ENCODE measurements around the gene KLHL20.
"Not testable (repeated sequence)": the region's sequence is repeated elsewhere in the genome, so short reads cannot be mapped to it uniquely, and the experiment has no call there.

Gene KLHL20, protein sequence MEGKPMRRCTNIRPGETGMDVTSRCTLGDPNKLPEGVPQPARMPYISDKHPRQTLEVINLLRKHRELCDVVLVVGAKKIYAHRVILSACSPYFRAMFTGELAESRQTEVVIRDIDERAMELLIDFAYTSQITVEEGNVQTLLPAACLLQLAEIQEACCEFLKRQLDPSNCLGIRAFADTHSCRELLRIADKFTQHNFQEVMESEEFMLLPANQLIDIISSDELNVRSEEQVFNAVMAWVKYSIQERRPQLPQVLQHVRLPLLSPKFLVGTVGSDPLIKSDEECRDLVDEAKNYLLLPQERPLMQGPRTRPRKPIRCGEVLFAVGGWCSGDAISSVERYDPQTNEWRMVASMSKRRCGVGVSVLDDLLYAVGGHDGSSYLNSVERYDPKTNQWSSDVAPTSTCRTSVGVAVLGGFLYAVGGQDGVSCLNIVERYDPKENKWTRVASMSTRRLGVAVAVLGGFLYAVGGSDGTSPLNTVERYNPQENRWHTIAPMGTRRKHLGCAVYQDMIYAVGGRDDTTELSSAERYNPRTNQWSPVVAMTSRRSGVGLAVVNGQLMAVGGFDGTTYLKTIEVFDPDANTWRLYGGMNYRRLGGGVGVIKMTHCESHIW

GRCh38 chr1:173714759-173715537, at the start of gene KLHL20:
Gene KLHL20, plus strand, starts transcription at chr1:173714981. Its CDS starts 1,063 bp downstream, at chr1:173716044.
- peak; percentile 61 to 74 (median 68) for DNase-seq (ENCODE audit: low read depth in 4 of 4, low spot score in 1 of 4)

DNA sequence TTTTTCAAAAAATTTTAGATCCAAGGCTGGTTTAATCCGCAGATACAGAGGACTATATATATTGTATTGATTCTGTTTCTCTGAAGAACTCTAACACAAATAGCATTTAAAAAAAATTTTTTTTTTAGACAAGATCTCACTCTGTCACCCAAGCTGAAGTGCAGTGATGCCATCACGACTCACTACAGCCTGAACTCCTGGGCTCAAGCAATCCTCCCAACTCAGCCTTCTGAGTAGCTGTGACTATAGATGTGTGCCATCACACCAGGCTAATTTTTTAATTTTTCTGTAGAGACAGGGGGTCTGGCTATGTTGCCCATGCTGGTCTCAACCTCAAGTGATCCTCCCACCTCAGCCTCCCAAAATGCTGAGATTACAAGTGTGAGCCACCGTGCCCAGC, 48.1 kb upstream of the KLHL20 start:
- DNase-seq (ENCODE audit: low read depth in 4 of 4, low spot score in 1 of 4): no peak

DNA sequence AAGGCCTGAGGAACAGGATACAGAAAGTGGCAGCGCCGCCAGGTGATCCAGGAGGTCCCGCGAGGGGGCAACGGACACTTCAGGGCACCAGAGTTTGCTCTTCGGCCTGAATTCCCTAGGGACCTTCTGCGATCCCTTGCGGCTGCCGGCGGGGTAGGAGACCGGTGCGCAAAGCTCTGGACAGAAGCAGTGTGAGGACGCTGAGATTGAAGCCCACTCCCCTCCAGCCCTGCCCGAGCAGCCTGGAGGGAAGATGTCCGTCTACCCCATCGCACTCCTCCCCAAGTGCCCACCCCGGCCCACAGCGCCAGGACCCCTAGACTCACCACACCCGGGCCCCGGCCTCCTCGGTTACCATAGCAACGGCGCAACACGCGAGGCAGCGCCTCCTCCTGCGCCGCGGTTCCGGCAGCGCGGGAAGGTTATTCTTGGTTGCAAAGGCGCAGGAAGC, 45.3 kb upstream of the KLHL20 start, which contains the start of gene ANKRD45:
TSS of gene ANKRD45 (minus strand) at position 361 of the 451 bp plus-strand sequence. CDS start 10,433 bp downstream, outside the sequence.
- peak in 1 of 4 experiments; percentile 12 for DNase-seq (ENCODE audit: low read depth in 4 of 4, low spot score in 1 of 4)

- not testable (repeated sequence) for DNase-seq (ENCODE audit: low read depth in 4 of 4, low spot score in 1 of 4)
Observed at GRCh38 chr1:173674496-173674895, 40.3 kb upstream of the KLHL20 start.

- not testable (repeated sequence) for DNase-seq (ENCODE audit: low read depth in 4 of 4, low spot score in 1 of 4)
Observed at GRCh38 chr1:173680152-173680551, 34.6 kb upstream of the KLHL20 start.

GRCh38 chr1:173682184-173682583, 32.6 kb upstream of the KLHL20 start:
- DNase-seq (ENCODE audit: low read depth in 4 of 4, low spot score in 1 of 4): no peak

GRCh38 chr1:173683838-173684237, 30.9 kb upstream of the KLHL20 start:
- DNase-seq (ENCODE audit: low read depth in 4 of 4, low spot score in 1 of 4): not testable (repeated sequence)

DNA sequence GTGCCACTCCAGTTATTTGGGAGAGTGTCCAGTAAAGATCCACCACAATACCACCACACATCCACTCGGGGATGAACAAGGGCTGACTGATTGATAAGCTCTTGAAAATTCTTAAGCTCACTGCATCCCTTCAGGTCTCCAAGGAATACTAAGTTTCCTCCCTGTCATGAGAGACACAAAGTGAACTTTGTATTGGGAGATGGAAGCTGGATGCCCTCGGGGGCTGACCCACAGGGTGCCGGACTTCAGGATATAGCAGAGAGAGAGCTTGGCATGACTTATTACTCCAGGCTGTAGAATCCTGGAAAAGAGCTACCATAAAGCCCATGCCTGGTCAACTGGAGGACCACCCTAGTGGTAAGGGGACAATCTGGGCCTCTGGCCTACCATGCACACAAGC, 29.7 kb upstream of the KLHL20 start:
- not testable (repeated sequence) for DNase-seq (ENCODE audit: low read depth in 4 of 4, low spot score in 1 of 4)

- no peak for DNase-seq (ENCODE audit: low read depth in 4 of 4, low spot score in 1 of 4)
Observed at GRCh38 chr1:173688300-173688699, 26.5 kb upstream of the KLHL20 start.

DNA sequence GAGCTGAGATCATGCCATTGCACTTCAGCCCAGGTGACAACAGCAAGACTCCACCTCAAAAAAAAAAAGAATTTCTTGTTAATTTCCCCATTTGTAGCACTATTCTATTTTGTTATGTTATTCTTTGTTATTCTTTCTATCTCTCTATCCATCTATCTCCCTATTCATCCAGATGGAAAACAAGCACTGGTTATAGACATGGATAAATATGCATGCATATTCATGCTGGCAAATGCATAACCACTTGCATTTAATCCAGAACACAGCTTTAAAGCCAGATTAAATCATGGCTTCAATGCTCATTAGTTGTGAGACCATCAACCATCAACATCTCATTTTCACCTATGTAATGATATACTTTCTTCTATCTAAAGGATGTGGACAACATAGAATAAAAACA, 21.5 kb upstream of the KLHL20 start:
- no peak for DNase-seq (ENCODE audit: low read depth in 4 of 4, low spot score in 1 of 4)

DNA sequence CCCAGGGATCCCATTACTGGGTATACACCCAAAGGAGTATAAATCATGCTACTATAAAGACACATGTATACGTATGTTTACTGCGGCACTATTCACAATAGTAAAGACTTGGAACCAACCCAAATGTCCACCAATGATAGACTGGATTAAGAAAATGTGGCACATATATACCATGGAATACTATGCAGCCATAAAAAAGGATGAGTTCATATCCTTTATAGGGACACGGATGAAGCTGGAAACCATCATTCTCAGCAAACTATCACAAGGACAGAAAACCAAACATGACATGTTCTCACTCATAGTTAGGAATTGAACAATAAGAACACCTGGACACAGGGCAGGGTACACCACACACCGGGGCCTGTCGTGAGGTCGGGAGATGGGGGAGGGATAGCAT, 13.5 kb upstream of the KLHL20 start:
- not testable (repeated sequence) for DNase-seq (ENCODE audit: low read depth in 4 of 4, low spot score in 1 of 4)

GRCh38 chr1:173702736-173703135, 12.0 kb upstream of the KLHL20 start:
- no peak for DNase-seq (ENCODE audit: low read depth in 4 of 4, low spot score in 1 of 4)

GRCh38 chr1:173705117-173705516, 9.7 kb upstream of the KLHL20 start:
- no peak for DNase-seq (ENCODE audit: low read depth in 4 of 4, low spot score in 1 of 4)

DNA sequence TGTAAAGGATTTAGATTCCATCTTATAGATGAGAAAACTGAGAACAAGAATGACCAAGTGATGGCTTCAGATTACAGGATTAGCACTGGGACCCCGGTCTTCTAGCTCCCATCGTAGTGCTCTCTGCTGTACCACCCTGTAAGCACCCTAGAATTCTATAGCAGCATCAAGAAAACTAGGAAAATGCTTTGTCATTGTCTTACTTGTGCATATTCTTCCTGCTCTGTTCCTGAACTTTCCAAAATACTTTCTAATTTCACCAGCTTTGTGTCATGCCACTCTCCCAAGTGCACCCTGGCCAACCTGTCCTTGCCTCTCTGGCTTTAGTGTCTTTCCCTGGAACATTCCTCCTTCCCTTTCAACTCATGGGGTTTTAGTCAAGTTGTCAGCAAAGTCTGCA, 6.0 kb upstream of the KLHL20 start:
- DNase-seq (ENCODE audit: low read depth in 4 of 4, low spot score in 1 of 4): no peak

DNA sequence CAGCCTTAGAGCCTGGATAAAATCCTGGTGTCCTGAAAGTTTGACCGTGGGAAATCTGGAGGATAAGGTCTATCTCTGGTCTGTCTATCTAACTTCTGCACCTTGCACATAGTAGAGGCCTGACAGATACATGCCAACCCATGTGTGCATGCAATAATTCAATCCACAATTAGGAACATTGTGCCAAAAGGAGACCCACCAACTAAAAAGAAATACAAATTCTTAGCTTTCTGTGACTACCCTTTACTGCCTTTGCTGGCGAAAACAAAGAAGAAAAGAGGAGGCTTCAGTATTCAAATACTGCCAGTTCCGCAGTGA, 381 bp upstream of the KLHL20 start:
- no peak for DNase-seq (ENCODE audit: low read depth in 4 of 4, low spot score in 1 of 4)

DNA sequence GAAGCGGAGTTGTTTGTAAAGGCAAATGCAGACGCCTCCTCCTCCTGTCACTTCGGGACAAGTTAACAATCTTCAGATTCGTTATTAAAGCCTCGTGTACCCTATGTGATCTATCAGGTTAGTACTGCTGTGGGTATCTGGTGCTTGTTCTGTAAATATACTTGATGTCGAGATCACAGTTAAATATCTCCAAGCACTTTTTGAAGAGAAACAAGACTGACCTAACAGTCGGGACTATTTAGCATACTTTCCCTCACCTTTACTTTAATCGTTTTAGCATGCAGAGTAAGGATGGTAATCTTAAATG, 710 bp downstream of the KLHL20 start:
- no peak for DNase-seq (ENCODE audit: low read depth in 4 of 4, low spot score in 1 of 4)

DNA sequence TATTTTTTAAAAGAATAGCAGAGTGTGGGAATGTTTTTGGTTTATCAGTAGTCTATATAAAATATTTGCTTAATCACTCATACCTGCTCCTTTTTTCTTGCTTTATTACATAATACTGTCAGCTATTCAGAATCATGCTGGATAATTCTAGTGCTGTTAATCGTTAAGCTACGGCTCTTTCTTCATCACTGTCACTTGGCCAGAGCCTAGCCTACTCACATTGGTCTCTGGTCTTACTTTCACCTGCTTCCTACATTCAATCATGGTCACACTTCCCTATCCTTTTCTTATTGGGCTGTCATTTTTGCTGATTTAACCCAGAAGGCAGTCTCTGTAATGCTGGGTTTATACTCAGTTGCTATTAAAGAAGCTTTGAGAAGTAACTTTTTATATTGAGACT, 2.5 kb downstream of the KLHL20 start:
- DNase-seq (ENCODE audit: low read depth in 4 of 4, low spot score in 1 of 4): no peak

DNA sequence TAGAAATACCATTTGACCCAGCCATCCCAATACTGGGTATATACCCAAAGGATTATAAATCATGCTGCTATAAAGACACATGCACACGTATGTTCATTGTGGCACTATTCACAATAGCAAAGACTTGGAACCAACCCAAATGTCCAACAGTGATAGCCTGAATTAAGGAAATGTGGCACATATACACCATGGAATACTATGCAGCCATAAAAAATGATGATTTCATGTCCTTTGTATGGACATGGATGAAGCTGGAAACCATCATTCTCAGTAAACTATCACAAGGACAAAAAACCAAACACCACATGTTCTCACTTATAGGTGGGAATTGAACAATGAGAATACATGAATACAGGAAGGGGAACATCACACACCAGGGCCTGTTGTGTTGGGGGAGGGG, 16.6 kb downstream of the KLHL20 start:
- DNase-seq (ENCODE audit: low read depth in 4 of 4, low spot score in 1 of 4): not testable (repeated sequence)

- no peak for DNase-seq (ENCODE audit: low read depth in 4 of 4, low spot score in 1 of 4)
Observed at GRCh38 chr1:173733912-173734311, 19.1 kb downstream of the KLHL20 start.

- not testable (repeated sequence) for DNase-seq (ENCODE audit: low read depth in 4 of 4, low spot score in 1 of 4)
Observed at GRCh38 chr1:173736104-173736503, 21.3 kb downstream of the KLHL20 start.

DNA sequence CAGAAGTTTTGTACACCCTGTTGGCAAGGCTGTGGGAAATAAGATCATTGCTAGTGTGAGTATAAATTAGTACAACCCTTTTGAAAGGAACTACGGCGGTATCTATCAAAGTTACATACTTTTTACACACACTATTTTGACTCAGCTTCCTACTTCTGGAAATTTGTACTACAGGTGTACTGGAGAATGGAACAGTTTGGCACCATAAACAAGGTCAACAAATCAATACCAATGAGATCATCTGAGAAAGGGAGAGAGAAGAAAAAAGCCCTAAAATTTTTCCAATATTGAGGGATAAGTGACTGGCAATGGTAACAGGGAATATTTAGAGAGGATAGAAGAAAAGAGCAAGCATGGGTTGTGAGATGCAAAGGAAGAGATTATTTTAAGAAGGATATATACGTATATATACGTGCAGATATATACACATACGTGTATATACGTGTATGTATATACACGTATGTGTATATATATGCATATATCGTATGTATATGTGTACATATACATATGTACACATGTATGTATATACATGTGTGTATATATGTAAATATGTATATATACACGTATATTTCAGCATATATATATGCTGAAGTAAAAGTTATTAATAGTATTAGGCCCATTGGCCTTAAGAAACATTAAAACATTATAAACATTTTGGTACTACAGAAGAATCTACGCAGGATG, 27.6 kb downstream of the KLHL20 start:
- DNase-seq (ENCODE audit: low read depth in 4 of 4, low spot score in 1 of 4): no peak

Measured in stimulated activated CD4-positive, alpha-beta T cell treated with anti-CD3 and anti-CD28 coated beads, Interleukin-1b, Interleukin-23, amount 100 ng/mL, for 24 hours (primary cell).